Lower lobe of right lung (tissue), 2 donors: ENCODE results near the gene RRAGA. TPM values are rescaled to one million over a fixed set of nuclear protein-coding genes. Genes with fewer than 3 reads are reported as not detected.
"Not testable (repeated sequence)": the region's sequence is repeated elsewhere in the genome, so short reads cannot be mapped to it uniquely, and the experiment has no call there.

ENCODE experiments used
- ATAC-seq, 2 donors: fragments of 200-7000 bp; cut with Tn5 transposase; one replicate each; pipeline ENCODE4 v1.9.1; 2020 to 2022; ENCODE audit warnings: mild to moderate bottlenecking in 2 of 2, moderate library complexity in 2 of 2
- DNase-seq: peaks from one replicate; pipeline ENCODE4 v3.0.0-alpha.2; 2020
- H3K27ac ChIP-seq: fragments of 200-600 bp; one replicate; pipeline ENCODE4 v1.8.0; 2022
- H3K27me3 ChIP-seq: fragments of 200-600 bp; one replicate; pipeline ENCODE4 v1.8.0; 2022; ENCODE audit warnings: low read depth
- H3K36me3 ChIP-seq: fragments of 200-600 bp; one replicate; pipeline ENCODE4 v1.8.0; 2022; ENCODE audit warnings: mild to moderate bottlenecking
- H3K4me1 ChIP-seq: fragments of 200-600 bp; one replicate; pipeline ENCODE4 v1.8.0; 2022
- H3K4me3 ChIP-seq: fragments of 200-600 bp; one replicate; pipeline ENCODE4 v1.8.0; 2022; ENCODE audit warnings: mild to moderate bottlenecking
- H3K9me3 ChIP-seq: fragments of 200-600 bp; one replicate; pipeline ENCODE4 v1.8.0; 2022
- intact Hi-C: fragments of 100-400 bp; cut with DNase I; formaldehyde crosslinking; loops from one replicate; pipeline ENCODE4 v1.11.0; 2022
- total RNA-seq: library from RNA; stranded (reverse); fragmentation: NEBNext Ultra II Directional; extraction: Animal tissue kit (Norgen Biotek cat#: 25700); gene quantifications from one replicate; pipeline ENCODE4 v1.2.1, GENCODE V29; 2021
- TF ChIP-seq, protein P1 (sequence below): fragments of 200-600 bp; IDR thresholded peaks from one replicate; pipeline ENCODE4 v1.8.0; 2022; ENCODE audit warnings: antibody characterized with exemption, mild to moderate bottlenecking
- donor health status: DM: no; HTN: yes; CAD: no; lungs with severe emphysema.

The RRAGA gene
- total RNA-seq, 1 donor from 2014 or later, result 74.2 TPM

DNA sequence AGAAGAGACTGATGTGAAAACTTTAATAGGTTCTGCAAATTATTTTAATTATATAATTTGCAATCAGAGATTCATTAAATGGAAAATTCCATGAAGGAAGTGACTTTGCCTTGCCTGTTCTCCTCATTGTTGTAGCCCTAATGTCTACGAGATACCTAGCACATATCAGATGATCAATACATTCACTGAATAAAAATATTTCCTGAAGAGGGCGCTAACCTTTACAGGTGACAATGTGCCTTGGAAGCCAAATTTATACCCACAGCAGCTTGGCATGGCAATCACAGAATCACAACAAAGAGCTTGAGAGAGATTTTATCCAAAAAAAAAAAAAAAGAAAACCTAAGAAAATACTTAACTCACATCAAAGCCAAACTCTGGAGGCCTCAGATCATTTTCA lies 36.1 kb downstream of the RRAGA start:
- TF ChIP-seq, protein P1, sequence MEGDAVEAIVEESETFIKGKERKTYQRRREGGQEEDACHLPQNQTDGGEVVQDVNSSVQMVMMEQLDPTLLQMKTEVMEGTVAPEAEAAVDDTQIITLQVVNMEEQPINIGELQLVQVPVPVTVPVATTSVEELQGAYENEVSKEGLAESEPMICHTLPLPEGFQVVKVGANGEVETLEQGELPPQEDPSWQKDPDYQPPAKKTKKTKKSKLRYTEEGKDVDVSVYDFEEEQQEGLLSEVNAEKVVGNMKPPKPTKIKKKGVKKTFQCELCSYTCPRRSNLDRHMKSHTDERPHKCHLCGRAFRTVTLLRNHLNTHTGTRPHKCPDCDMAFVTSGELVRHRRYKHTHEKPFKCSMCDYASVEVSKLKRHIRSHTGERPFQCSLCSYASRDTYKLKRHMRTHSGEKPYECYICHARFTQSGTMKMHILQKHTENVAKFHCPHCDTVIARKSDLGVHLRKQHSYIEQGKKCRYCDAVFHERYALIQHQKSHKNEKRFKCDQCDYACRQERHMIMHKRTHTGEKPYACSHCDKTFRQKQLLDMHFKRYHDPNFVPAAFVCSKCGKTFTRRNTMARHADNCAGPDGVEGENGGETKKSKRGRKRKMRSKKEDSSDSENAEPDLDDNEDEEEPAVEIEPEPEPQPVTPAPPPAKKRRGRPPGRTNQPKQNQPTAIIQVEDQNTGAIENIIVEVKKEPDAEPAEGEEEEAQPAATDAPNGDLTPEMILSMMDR, result peak; percentile 31
- ATAC-seq (no peak), DNase-seq (no peak)
- H3K27ac ChIP-seq, result no peak overlapping the region
- no peaks in the 10 kb centered on the region for H3K9me3 ChIP-seq
- H3K4me3 ChIP-seq, result no peak overlapping the region
- H3K4me1 ChIP-seq, result no peaks in the 10 kb centered on the region
- H3K36me3 ChIP-seq, result peaks cover 88% of the 10 kb centered on the region
- intact Hi-C loops, result no loop called here
- H3K27me3 ChIP-seq, result no peaks in the 10 kb centered on the region

DNA sequence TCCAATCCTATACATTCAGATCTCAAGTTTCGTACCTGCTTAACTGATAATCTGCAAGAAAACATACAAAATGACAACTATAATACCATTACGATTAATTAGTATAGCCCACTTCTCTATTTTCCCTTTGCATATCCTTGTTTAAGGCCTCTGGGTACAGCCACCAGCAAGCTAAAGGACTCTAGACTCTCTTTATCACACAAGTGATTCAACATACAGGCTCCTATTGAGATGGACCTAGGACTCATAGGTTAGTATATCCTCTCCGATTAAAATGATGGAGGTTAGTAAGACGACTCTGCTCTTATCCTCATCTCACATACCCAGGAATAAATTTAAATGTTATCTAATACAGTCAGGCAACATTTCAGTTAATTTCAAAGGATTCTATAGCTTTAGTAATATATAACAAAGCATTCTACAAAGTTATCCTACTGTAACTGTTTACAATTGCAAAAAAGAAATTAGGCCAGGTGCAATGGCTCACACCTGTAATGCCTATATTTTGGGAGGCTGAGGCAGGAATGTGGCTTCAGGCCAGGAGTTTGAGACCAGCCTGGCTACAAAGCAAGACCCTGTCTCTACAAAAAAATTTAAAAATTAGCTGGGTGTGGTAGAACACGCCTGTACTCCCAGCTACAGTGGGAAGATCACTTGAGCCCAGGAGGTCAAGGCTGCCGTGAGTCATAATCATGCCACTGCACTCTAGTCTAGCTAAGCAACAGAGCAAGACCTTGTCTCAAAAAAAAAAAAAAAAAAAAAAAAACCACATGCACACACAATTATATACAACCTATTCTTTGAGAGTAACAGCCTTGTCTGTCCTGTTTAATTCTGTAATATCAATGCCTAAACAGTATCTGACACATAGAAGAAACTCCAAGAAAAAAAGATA lies 38.1 kb downstream of the RRAGA start:
- no peak overlapping the region for H3K4me3 ChIP-seq
- H3K36me3 ChIP-seq, result peaks cover 90% of the 10 kb centered on the region
- ATAC-seq, result peak in 1 of 2 donors; percentile 48
- intact Hi-C loops, result no loop called here
- no peaks in the 10 kb centered on the region for H3K9me3 ChIP-seq
- TF ChIP-seq, protein P1, result no peak
- no peaks in the 10 kb centered on the region for H3K4me1 ChIP-seq
- DNase-seq, result no peak
- no peak overlapping the region for H3K27ac ChIP-seq
- no peaks in the 10 kb centered on the region for H3K27me3 ChIP-seq

DNA sequence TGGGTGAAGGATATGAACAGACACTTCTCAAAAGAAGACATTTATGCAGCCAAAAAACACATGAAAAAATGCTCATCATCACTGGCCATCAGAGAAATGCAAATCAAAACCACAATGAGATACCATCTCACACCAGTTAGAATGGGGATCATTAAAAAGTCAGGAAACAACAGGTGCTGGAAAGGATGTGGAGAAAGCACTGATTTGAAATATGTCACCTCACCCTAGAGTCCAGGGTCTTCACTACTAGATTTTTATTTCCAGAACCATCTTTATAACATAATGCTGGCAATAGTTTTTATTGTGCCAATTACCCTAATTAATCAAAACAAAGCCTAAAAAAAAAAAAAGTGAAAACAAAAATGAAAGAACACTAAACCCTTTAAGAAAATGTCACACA lies 48.2 kb downstream of the RRAGA start:
- DNase-seq, H3K27me3 ChIP-seq, H3K27ac ChIP-seq, H3K9me3 ChIP-seq, ATAC-seq, H3K4me3 ChIP-seq, intact Hi-C loops: not testable (repeated sequence)
- Histone ChIP-seq H3K4me1 (peaks cover 16% of the 10 kb centered on the region), H3K36me3 (peaks cover 39% of the 10 kb centered on the region)

Other genes with a start within 250 kb of the RRAGA start
- gene SAXO1, start 16.2 kb upstream of the RRAGA start, total RNA-seq, result 0.15 TPM
- gene HAUS6, start 53.5 kb downstream of the RRAGA start, total RNA-seq, result 7.5 TPM
- gene PLIN2, start 78.1 kb downstream of the RRAGA start, total RNA-seq, result 241 TPM
- 105 TPM for gene DENND4C, start 181.3 kb downstream of the RRAGA start, total RNA-seq